MM.1S (cell line): ENCODE results near the gene MS4A4A.
A peak's percentile ranks its signal among the peaks of the same experiment; 100 is the strongest.

ENCODE experiments used
- DNase-seq: peaks from one replicate; pipeline ENCODE4 v3.0.0-alpha.2; 2015
- H2AFZ ChIP-seq: fragments of 300-600 bp; sonication (generic); 2 replicates; pipeline ENCODE4 v1.6.0; 2016; ENCODE audit warnings: antibody characterized with exemption, low read length
- H3F3A ChIP-seq: fragments of 300-600 bp; sonication (generic); 2 replicates; pipeline ENCODE4 v1.6.1; 2016; ENCODE audit warnings: mild to moderate bottlenecking, antibody characterized with exemption, low read length, moderate library complexity, mixed read lengths; ENCODE audit not compliant: insufficient read depth
- H3K27ac ChIP-seq: fragments of 300-600 bp; sonication (generic); 2 replicates; pipeline ENCODE4 v1.5.1; 2016; ENCODE audit warnings: mild to moderate bottlenecking, low read length
- H3K27me3 ChIP-seq: fragments of 300-600 bp; sonication (generic); replicated peaks from 2 replicates; pipeline ENCODE4 v1.6.0; 2016; ENCODE audit warnings: low read length; ENCODE audit not compliant: insufficient read depth
- H3K36me3 ChIP-seq: fragments of 300-600 bp; sonication (generic); replicated peaks from 2 replicates; pipeline ENCODE4 v1.6.1; 2016; ENCODE audit warnings: mild to moderate bottlenecking, low read length, mixed read lengths; ENCODE audit not compliant: insufficient read depth
- H3K4me1 ChIP-seq: fragments of 300-600 bp; sonication (generic); 2 replicates; pipeline ENCODE4 v1.6.1; 2016; ENCODE audit warnings: low read length, mixed read lengths
- H3K4me2 ChIP-seq: fragments of 300-600 bp; sonication (generic); 2 replicates; pipeline ENCODE4 v1.6.0; 2016; ENCODE audit warnings: low read depth, low read length
- H3K4me3 ChIP-seq: fragments of 300-600 bp; sonication (generic); 2 replicates; pipeline ENCODE4 v1.5.1; 2016; ENCODE audit warnings: low read length, mixed read lengths
- H3K79me2 ChIP-seq: fragments of 300-600 bp; sonication (generic); 2 replicates; pipeline ENCODE4 v1.6.1; 2016; ENCODE audit warnings: mixed run types, low read length, mixed read lengths
- H3K9ac ChIP-seq: fragments of 300-600 bp; sonication (generic); 2 replicates; pipeline ENCODE4 v1.6.1; 2016; ENCODE audit warnings: low read length, mixed read lengths
- H3K9me2 ChIP-seq: fragments of 300-600 bp; sonication (generic); replicated peaks from 2 replicates; pipeline ENCODE4 v1.6.1; 2016; ENCODE audit warnings: mild to moderate bottlenecking, low read length, mixed read lengths; ENCODE audit not compliant: insufficient read depth
- H3K9me3 ChIP-seq: fragments of 300-600 bp; sonication (generic); replicated peaks from 2 replicates; pipeline ENCODE4 v1.6.1; 2016; ENCODE audit warnings: mild to moderate bottlenecking, low read length, mixed read lengths; ENCODE audit not compliant: insufficient read depth
- H4K20me1 ChIP-seq: fragments of 300-600 bp; sonication (generic); 2 replicates; pipeline ENCODE4 v1.6.1; 2016; ENCODE audit warnings: mild to moderate bottlenecking, low read length, moderate library complexity, mixed read lengths; ENCODE audit not compliant: insufficient read depth
- CTCF ChIP-seq: fragments of 300-600 bp; sonication (generic); IDR thresholded peaks from 2 replicates; pipeline ENCODE4 v1.5.1; 2016; ENCODE audit warnings: antibody characterized with exemption, low read length, mixed read lengths
- EZH2 ChIP-seq: fragments of 300-600 bp; sonication (generic); optimal IDR thresholded peaks from 2 replicates; pipeline ENCODE3; 2017; ENCODE audit warnings: low read depth, mild to moderate bottlenecking, antibody characterized with exemption, low read length, mixed read lengths
- EZH2phosphoT487 ChIP-seq: fragments of 300-600 bp; sonication (generic); IDR thresholded peaks from 2 replicates; pipeline ENCODE4 v1.6.1; 2018; ENCODE audit warnings: antibody characterized with exemption, low read length

MS4A4A gene

GRCh38 chr11:60316317-60316716 is 35.9 kb downstream of the MS4A4A start:
- H3K9me2 ChIP-seq, result no peaks in the 10 kb centered on the region
- H3K27ac ChIP-seq, result no peak overlapping the region
- H3K4me1 ChIP-seq, result peaks cover 12% of the 10 kb centered on the region
- no peak overlapping the region for H2AFZ ChIP-seq
- TF ChIP-seq EZH2, result no peak
- TF ChIP-seq CTCF, result no peak
- no peak for TF ChIP-seq EZH2phosphoT487
- H3K9ac ChIP-seq, result no peak overlapping the region
- peak; percentile 62 for DNase-seq
- no peaks in the 10 kb centered on the region for H4K20me1 ChIP-seq
- no peak overlapping the region for H3K4me3 ChIP-seq
- H3F3A ChIP-seq, result no peaks in the 10 kb centered on the region
- H3K36me3 ChIP-seq, result no peaks in the 10 kb centered on the region
- no peaks in the 10 kb centered on the region for H3K9me3 ChIP-seq
- no peaks in the 10 kb centered on the region for H3K79me2 ChIP-seq
- H3K4me2 ChIP-seq, result peak overlapping the region; percentile 35; the same call in 1 of the 2 replicates
- H3K27me3 ChIP-seq, result no peaks in the 10 kb centered on the region

- peaks cover 12% of the 10 kb centered on the region for H3K4me1 ChIP-seq
- H3K9me3 ChIP-seq, result no peaks in the 10 kb centered on the region
- H3K4me2 ChIP-seq, result no peak overlapping the region
- no peaks in the 10 kb centered on the region for H4K20me1 ChIP-seq
- H3F3A ChIP-seq, result no peaks in the 10 kb centered on the region
- H3K27ac ChIP-seq, result no peak overlapping the region
- H3K27me3 ChIP-seq, result no peaks in the 10 kb centered on the region
- no peak overlapping the region for H2AFZ ChIP-seq
- no peaks in the 10 kb centered on the region for H3K79me2 ChIP-seq
- no peaks in the 10 kb centered on the region for H3K9me2 ChIP-seq
- DNase-seq, result no peak
- no peak overlapping the region for H3K4me3 ChIP-seq
- no peaks in the 10 kb centered on the region for H3K36me3 ChIP-seq
- no peak overlapping the region for H3K9ac ChIP-seq
- TF ChIP-seq CTCF (no peak), EZH2 (no peak), EZH2phosphoT487 (no peak)
Observed at GRCh38 chr11:60318726-60319125, 38.3 kb downstream of the MS4A4A start.

GRCh38 chr11:60321051-60321450 is 40.6 kb downstream of the MS4A4A start:
- no peak overlapping the region for H2AFZ ChIP-seq
- no peaks in the 10 kb centered on the region for H3K9me2 ChIP-seq
- DNase-seq, result no peak

More at GRCh38 chr11:60321051-60321450, 40.6 kb downstream of the MS4A4A start:
- Histone ChIP-seq H3K36me3 (no peaks in the 10 kb centered on the region), H3K4me1 (peaks cover 10% of the 10 kb centered on the region), H3K79me2 (no peaks in the 10 kb centered on the region), H3K4me2 (no peak overlapping the region), H3K9me3 (no peaks in the 10 kb centered on the region), H4K20me1 (no peaks in the 10 kb centered on the region), H3K27ac (no peak overlapping the region), H3F3A (no peaks in the 10 kb centered on the region), H3K9ac (no peak overlapping the region), H3K4me3 (no peak overlapping the region), H3K27me3 (no peaks in the 10 kb centered on the region)
- no peak for TF ChIP-seq CTCF
- no peak for TF ChIP-seq EZH2phosphoT487
- no peak for TF ChIP-seq EZH2
